OCI-LY1 (cell line): Measurements from ENCODE around the gene FKBP14.
A peak's percentile ranks its signal among the peaks of the same experiment; 100 is the strongest.

Source experiments
- CTCF ChIP-seq: fragments of 200-600 bp; sonication (generic), shearing (Covaris generic); IDR thresholded peaks from 2 replicates; pipeline ENCODE4 v1.5.1; 2017; ENCODE audit warnings: mild to moderate bottlenecking, antibody characterized with exemption, low read length, moderate library complexity, mixed read lengths
- EZH2 ChIP-seq: fragments of 200-600 bp; sonication (generic), shearing (Covaris generic); IDR thresholded peaks from 2 replicates; pipeline ENCODE4 v1.8.0; 2017; ENCODE audit warnings: borderline replicate concordance, mixed run types, mild to moderate bottlenecking, antibody characterized with exemption, low read length, moderate library complexity, mixed read lengths

GRCh38 chr7:30062587-30062986 is 36.1 kb upstream of the FKBP14 start:
- peak; percentile 93 for TF ChIP-seq CTCF
- TF ChIP-seq EZH2 = no peak
